ENCODE measurements around the gene MVK.

- TF ChIP-seq CTCF (IDR thresholded peaks at IDR 0.05; ENCODE audit: insufficient read depth, low read length, poor library complexity, severe bottlenecking) = no peak
- no peak for TF ChIP-seq EZH2phosphoT487 (conservative IDR thresholded peaks at IDR 0.05; ENCODE audit: low read length)
These were observed 32.1 kb downstream of the MVK start for GRCh38 chr12:109605599-109606228.
